HPDE6-E6E7 (cell line): ENCODE measurements around the gene IWS1.
"Not testable (repeated sequence)": the region's sequence is repeated elsewhere in the genome, so short reads cannot be mapped to it uniquely, and the experiment has no call there.

ENCODE experiments used
- DNase-seq: peaks from one replicate; pipeline ENCODE4 v3.0.0; 2011; ENCODE audit warnings: missing footprints; ENCODE audit errors: extremely low spot score

IWS1 gene

DNA sequence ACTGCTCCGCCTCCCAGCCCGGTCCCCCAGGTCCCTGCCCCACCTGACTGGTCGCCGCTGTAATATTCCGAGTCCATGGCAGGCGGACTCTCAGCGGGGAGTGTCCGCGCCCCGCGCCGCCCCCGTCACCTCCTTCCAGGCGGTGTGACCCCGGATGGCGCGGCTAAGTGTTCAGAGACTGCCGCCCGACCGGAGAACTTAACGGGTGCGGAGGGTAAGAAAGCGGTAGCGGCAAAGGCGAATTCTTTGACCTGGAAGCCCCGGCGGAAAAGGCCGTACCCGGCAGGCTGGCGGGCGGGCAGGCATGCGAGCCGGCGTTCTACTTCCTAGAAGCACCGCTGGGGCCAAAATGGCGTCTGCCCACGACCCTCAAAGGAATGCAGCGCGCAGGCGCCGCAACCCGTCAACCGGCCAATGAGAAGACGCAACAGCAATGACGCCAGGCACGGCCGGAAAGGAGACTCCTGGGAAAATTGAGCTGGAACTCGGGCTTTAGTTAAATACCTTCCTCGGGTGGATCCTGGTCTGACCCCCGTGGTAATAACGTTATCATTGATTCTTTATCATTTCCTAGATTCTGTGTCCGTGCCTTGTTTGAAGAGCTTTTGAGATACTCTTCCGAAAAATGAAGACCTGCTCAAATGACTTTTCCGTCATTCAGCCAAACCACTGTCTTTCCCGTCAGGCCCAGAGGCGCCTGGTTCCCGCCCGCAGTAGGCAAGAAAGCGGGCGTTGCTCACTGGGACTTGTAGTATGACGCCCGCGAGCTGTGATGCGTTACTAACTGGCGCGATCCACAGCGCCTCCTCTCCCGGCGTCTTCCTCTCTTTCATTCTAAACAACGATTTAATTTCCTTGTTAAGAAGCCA is at the start of gene IWS1:
IWS1 (minus strand) TSS at position 358 of the 869 bp plus-strand sequence; CDS start at position 77, 281 bp downstream.
- DNase-seq: peak; percentile 89

DNA sequence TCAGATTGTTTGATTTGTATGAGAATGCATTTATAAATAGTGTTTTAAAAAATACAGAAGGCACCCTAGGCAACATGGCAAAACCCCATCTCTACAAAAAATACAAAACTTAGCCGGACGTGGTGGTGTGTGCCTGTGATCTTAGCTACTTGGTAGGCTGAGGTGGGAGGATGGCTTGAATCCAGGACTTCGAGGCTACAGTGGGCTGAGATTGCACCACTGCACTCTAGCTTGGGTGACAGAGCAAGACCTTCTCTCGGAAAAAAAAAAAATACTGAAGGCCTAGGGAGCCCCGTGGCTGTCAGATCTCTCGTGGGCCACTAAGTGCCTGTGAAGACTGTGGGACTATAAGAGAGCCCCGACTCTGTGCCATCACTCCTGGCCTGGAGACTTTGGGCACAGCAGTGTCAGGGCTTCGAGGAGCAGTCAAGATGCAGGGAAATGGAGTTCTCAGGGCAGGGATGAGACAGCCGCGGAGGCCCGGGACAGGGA is 49.7 kb upstream of the IWS1 start:
- DNase-seq: no peak

DNA sequence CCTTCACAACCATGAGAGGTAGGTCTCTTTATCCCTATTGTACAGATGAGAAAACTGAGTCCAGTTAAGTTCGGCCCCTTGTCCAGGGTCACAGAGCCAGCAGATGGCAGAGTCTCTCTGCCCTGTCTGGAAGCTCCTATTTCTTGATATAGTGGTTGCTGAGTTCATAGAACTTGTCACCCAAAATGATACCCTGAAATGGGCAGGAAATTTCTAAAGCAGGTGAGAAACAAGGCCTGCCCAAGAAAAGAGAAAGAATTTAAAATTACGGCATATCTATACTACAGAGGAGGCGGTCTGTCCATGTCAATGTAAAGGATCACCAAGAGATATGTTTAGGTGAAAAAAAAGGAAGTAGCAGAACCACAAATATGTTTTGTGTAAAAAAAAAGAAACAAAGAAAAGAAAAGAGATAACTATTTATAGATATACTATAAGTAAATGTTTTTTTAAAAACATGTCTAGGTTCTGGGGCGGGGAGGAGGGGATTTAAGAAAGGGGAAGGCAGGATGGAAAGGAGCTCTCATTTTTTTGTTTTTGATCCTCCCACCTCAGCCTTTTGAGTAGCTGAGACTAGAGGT is 49.0 kb upstream of the IWS1 start:
- DNase-seq: no peak

DNA sequence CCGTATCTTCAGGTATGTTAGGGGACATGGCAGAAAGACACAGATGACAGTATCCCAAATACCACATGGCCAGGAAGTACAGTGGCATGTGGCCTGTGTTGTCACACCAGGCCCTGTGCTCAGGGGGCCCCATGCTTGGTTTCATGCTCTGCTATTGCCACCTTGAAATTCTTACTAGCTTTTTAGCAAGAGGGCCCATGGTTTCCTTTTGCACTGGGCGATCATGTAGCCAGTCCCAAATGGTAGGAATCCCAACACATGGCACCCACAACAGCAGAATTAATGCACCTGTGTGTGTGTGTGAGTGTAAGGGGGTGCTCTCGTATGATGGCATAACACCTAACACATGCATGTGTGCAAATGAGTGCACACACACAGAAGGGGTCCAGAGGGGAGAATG is 48.4 kb upstream of the IWS1 start:
- DNase-seq: no peak

DNA sequence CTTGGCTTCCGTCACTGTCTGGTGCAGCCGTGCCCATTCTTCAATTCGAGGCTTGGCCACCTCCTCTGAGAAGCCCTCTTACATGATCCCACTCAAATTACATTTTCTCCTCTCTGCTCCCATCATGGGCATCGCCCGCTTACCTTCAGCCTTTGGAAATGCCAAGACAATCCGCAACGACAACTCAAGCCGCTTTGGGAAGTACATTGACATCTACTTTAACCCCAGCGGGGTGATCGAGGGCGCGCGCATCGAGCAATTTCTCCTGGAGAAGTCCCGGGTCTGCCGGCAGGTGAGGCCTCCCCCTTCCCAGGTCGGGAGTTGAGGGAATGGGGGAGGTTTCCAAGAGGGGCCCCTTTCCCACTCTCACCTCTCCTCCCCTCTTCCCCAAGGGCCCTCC is 47.5 kb upstream of the IWS1 start:
- DNase-seq: no peak

DNA sequence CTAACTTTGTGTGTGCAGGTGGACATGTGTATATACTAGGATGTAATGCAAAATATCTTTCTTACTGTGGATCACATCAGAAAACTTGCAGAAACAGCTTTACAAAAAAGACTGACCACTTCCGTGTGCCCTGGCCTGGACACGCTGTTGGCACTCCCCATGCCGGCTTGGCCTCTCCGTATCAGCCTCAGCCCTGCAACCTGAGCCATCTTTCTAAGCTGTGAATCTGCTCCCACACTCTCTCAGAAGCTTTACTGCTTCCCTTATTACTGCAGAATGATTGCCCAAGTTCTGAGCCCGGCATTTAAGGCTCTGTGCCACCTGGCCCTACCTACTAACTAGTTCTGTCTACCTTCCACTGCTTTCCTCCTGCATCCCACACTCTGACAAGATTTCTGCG is 47.0 kb upstream of the IWS1 start:
- DNase-seq: no peak

DNA sequence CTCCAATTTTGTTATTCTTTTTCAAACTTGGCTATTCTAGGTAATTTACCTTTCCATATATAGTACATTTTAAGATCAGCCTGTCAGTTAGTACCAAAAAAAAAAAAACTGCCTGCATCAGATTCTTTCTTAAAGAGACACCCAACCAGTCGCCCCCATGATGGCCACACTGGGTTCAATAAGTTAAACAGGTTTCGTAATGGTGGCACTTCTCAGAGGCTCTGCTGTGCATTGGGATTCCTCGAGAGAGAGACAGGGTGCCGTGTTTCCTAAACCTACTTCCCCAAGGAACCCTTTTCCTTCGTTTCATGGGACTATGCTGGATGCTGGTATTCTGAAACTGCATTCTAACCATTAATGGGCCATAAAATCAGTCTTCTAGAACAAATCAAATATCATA is 46.6 kb upstream of the IWS1 start:
- no peak for DNase-seq

DNA sequence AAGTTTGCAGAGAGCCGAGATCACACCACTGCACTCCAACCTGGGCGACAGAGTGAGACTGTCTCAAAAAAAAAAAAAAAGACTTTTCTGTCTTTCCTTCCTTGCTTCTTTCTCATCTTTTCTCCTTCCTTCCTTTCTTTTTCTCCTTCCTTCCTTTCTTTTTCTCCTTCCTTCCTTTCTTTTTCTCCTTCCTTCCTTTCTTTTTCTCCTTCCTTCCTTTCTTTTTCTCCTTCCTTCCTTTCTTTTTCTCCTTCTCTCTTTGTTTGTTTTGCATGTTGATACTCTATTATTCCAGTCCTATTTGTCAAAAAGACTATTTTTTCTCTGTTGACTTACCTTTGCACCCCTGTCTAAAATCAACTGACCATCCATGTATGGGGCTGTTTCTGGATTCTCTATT is 46.1 kb upstream of the IWS1 start:
- DNase-seq: not testable (repeated sequence)

DNA sequence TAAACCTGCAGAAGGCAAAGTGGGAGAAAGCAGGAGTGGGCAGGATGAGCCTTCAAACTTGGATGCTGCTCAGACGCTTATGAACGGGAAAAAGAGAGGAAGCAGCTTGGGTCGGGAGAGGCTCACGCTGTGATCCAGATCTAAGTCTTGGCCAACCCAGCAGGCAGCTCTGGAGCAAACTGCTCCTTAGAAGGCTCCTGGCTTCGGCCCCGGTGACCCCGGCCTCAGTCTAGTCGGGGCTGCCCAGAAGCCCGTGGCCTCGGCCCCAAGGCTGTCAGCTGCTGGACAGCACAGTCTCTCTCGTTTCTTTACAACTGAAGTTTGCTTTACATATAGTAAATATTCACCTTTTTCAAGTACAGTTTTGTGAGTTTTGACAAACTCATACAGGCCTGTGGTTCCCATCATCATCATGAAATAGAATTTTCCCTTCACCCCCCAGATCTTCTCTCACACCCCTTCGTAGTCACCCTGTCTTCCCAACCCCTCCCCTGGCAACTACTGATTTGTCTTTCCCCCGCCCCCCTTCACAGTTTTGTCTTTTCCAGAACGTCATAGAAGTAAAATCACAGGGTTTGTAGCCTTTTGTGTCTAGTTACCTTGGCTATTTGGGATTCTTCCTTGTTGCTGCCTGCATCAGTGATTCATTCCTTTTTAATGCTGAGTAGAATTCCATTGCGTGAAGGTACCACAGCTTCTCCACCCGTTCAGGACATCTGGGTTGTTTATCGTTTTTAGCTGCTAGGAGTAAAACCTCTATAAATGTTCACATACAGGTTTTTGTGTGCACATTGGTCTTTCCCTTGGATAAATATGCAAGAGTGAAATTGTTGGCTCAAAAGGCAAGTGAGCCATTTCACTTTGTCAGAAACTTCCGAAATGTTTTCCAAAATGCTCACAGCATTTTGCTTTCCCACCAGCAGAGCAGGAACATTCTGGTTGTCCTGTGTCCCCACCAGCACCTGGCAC is 44.3 kb upstream of the IWS1 start:
- no peak for DNase-seq

DNA sequence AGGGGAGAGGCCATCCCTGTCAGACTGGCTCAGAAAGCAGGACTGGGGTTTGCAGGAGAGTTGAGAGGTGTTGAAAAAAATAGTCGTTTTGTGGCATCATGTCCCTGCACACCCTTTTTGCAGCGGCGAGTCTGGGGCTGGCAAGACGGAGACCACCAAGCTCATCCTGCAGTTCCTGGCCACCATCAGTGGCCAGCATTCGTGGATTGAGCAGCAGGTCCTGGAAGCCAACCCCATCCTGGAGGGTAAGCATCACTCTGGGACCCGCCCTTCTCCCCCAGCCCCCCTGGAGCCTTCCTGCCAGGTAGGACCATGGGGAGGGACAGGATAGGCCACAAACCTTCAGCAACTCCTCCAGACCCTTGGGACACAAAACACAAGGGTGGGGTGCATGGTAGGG is 43.4 kb upstream of the IWS1 start:
- DNase-seq: no peak

DNA sequence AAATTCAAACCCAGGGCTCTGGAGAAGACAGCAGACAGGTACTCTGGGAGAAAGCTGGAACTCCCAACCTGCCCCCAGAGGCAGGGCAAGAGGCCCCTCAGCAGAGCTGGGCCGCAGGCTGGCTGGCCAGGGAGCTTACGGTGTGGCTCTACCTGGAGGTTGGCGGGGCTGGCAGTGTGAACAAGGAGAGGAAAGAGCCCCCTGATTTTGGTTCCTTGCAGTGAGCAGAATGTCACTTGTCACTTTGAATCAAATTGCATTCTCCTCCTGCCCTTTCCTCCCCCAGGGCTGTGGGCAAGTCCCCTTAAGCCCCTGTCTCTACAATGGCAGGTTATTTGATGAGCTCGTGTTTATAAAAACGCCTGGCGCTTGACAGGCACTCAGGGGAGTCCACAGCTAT is 41.8 kb upstream of the IWS1 start:
- DNase-seq: no peak

DNA sequence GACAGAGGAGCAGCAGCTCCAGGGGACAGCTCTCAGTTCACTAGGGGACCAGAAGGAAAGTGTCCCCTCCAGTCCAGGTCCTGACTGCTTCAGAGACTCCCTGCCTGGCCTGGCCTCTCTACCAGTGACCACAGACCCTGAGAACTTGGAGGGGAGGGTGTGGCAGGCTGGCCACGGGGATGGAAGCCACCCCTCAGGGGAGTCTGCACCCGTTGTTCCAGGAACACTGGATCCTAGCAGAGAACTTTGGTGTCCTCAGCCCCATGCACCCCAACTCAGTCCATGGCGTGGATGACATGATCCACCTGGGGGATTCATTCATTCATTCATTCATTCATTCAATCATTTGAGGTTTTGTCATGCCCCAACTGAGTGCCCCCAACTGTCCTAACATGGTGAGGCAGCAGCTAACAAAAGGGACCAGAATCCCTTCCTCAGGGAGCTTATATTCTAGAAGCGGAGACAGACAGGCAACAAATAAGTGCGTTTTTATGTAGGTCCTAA is 41.1 kb upstream of the IWS1 start:
- DNase-seq: no peak

DNA sequence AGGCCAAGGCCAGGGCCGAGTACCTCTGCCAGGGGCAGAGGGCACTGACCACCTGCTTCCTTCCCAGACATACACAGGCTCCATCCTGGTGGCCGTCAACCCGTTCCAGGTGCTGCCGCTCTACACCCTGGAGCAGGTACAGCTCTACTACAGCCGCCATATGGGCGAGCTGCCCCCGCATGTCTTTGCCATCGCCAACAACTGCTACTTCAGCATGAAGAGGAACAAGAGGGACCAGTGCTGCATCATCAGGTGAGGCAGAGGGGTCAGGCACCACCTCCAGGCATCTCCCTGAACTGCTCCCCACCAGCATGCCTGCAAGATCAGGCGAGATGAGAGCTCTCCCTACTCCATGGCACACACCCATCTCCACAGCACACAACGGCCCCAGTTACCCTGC is 40.3 kb upstream of the IWS1 start:
- no peak for DNase-seq

DNA sequence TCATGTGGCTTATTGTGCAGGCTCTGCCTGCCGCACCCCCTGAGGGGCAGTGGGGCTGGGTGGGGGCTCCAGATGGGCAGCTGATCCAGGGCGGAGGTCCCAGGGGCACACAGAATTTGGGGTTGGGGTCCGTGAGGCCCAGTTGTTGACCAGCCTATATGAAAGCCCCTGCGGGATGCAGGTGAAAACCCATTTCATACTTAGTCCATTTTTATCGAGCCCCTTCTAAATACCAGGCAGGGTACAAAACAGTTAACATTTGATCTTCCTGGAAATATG is 39.8 kb upstream of the IWS1 start:
- DNase-seq: no peak

DNA sequence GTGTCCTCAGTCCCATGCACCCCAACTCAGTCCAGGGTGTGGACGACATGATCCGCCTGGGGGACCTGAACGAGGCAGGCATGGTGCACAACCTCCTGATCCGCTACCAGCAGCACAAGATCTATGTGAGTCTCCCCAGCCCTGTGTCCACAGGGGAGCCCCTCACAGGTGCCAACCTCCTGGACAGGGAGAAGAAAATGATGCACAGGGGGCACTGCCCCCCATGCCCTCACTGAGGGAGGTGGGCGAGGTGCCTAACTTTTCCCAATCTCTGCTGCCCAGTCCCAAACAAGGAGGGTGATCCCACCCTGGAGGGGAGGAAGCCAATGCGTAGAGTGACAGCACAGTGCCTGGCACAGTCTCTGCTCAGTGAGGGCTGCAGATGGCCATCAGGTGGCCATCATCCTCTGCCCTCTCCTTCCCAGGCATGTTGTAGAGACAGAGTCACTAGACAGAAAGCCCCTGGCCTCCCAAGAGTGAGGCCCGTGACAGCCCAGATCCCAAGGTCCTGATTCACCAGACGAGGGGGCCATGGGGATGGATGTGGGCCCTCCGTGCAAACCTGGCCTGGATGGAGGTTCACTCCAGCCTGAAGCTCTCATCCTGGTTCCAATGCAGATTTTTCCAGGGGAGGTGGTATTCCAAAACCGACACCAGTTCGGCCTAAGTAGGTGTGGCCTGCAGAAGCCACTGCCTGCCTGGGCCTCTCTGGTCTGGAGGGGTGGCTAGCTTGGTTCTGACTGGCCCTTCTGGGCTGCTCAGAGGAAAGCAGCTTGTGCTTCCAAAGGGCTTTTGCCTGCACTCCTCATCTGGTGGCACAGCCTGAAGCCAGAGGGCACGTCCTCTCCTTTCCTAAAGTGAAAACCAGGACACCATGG is 39.2 kb upstream of the IWS1 start:
- no peak for DNase-seq

DNA sequence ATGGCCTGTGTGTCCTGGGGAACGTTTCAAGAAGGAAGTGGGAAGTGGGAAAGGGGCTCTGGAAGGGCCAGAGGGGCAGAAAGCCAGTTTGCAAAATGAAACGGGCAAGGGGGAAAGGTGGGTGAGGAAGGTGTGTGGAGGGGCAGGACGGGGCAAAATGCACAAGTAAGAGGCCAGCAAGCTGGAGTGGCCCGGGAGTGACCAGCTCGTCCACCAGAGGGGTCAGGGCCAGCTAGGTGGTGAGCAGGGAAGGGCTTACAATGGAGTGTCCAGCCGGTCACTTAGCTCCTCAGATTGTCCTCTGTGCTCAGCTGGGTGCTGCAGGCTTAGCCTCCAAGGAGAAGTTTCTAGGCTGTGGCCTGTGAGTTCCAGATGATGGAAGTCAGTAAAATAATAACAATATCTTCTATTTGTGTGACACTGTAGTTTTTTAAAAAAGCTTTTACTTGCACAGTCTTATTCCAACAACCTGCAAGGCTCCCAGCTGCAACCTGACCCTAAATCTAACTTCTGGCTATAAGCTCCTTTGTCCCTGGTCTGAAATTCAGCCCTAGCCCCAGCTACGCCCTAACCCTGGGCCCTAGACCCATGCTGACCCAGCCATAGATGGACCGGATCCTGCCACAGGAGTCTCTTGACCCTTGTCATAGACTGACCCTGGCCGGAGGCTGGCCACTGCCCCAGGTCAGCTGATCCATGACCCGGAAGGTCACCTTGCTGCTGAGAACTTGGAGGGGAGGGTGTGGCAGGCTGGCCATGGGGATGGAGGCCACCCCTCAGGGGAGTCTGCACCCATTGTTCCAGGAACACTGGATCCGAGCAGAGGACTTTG is 38.4 kb upstream of the IWS1 start:
- no peak for DNase-seq

DNA sequence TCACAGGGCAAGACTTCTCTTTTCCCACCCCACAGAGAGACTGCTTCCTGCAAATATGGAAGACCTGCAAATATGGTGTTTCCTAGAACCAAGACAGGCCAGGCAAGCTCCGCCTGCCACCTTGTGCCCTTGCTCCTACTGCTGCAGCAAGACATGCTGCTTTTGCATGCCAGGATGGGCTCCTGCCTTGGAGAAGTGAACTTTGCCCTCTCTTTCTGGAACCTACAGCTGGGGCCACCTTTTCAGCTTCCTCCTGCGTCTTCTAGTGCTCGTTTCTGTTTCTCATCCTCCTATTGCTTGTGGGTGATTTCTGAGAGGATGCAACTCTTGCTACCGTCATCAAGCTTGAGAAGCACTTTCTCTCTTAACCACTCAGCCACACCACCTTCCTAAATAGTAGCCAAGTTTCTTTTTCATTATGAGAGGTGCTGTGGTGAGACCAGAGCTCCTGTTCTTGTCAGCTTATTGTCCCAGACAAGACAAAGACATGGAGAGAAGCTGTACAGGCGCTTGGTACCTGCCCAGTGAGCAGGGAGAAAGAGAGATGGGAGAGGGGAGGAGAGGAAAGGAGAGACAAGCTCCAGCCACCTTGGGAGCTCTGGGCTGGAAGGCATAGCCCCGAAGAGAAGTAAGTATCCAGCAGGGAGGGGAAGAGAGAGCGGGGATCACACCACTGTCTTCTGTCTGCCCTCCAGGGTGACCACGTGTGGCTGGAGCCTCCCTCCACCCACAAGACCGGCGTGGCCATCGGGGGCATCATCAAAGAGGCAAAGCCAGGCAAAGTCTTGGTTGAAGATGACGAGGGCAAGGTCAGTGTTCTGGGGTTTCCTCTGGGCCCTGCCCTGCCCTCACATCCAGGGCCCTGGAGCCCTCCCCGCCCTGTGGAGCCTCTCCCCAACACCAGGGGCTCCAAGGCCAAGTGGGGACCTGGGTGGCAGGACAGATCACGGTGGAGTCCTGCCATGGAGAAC is 37.5 kb upstream of the IWS1 start:
- no peak for DNase-seq

DNA sequence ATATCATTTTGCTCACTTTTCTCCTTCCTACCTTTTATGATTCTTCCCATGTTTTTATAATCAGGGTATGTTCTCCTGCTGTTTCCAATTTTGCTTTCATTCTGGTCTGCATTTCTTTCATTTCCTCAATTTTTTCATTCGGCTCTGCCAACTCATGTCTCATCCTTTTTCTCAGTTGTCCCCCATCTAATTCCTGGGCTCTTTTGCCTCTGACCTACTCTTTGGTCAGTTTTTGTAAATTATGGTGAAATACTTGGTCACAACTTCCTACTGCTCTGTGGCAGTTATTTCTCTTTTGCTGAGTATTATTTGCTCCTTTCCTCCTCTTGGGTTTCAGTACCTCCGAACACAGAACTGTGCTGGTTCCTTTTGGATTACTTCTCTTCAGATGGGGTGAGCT is 36.6 kb upstream of the IWS1 start:
- DNase-seq: no peak

DNA sequence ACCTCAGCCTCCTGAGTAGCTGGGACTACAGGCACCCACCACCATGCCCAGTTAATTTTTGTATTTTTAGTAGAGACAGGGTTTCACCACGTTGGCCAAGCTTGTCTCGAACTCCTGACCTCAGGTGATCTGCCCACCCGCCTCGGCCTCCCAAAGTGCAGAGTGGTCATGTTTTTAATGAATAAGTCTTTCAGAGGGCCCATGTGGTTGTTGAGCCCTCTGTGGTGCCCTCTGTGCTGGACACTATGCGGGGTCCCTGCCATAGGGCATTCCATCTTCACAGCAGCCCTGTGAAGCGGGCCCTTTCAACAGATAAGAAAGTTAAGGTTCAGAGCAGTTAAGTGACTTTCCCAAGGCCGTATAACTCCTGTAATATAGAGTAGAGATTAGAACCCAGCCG is 35.1 kb upstream of the IWS1 start:
- no peak for DNase-seq
